Heart right ventricle (tissue), 16 donors: ENCODE data around the gene SMYD3. TPM values are rescaled to one million over a fixed set of nuclear protein-coding genes. Genes with fewer than 3 reads are reported as not detected.

Source experiments
- ATAC-seq, 8 donors: fragments of 200-7000 bp; cut with Tn5 transposase; one replicate each; pipeline ENCODE4 v1.9.1; 2020; ENCODE audit warnings: mild to moderate bottlenecking in 8 of 8, moderate library complexity in 8 of 8, moderate number of reproducible peaks in 1 of 8
- DNase-seq, 2 donors: peaks; one replicate each; pipeline ENCODE4 v3.0.0-alpha.2; 2020
- H3K27ac ChIP-seq, 10 donors: fragments of 200-600 bp; sonication (generic) in 2 of 10; one replicate each; pipeline versions ENCODE4 v1.5.0 to v1.8.0; 2020 to 2022; ENCODE audit warnings: mild to moderate bottlenecking in 3 of 10
- H3K27me3 ChIP-seq, 7 donors: fragments of 200-600 bp; one replicate each; pipeline ENCODE4 v1.8.0; 2021 to 2022; ENCODE audit warnings: mild to moderate bottlenecking in 2 of 7
- H3K36me3 ChIP-seq, 9 donors: fragments of 200-600 bp; sonication (generic) in 1 of 9; one replicate each; pipeline versions ENCODE4 v1.5.0 to v1.8.0; 2020 to 2022; ENCODE audit warnings: mild to moderate bottlenecking in 2 of 9
- H3K4me1 ChIP-seq, 9 donors: fragments of 200-600 bp; sonication (generic) in 1 of 9; one replicate each; pipeline versions ENCODE4 v1.5.0 to v1.8.0; 2020 to 2022; ENCODE audit warnings: mild to moderate bottlenecking in 4 of 9
- H3K4me3 ChIP-seq, 10 donors: fragments of 200-600 bp; sonication (generic) in 2 of 10; one replicate each; pipeline versions ENCODE4 v1.5.0 to v1.8.0; 2020 to 2022; ENCODE audit warnings: mild to moderate bottlenecking in 7 of 10, moderate library complexity in 2 of 10
- H3K9me3 ChIP-seq, 11 donors: fragments of 200-600 bp in 10 of 11; sonication (generic) in 2 of 11; one replicate each; pipeline versions ENCODE4 v1.5.0 to v1.8.0; 2013 to 2022; ENCODE audit warnings: mild to moderate bottlenecking in 2 of 11, control low read depth in 1 of 11, moderate library complexity in 1 of 11
- CTCF ChIP-seq, 9 donors: fragments of 200-600 bp; sonication (generic) in 2 of 9; IDR thresholded peaks; one replicate each; pipeline versions ENCODE4 v1.5.0 to v1.8.0; 2021 to 2022; ENCODE audit warnings: antibody characterized with exemption in 9 of 9, mild to moderate bottlenecking in 5 of 9, moderate library complexity in 1 of 9
- WGBS, 2 donors: extraction: QIAGEN DNeasy Blood & Tissue Kit; methylation state at CpG; one replicate each; pipeline ENCODE4 v1.1.7; 2013; ENCODE audit warnings: inconsistent platforms in 1 of 2; 5-methylcytosine and 5-hydroxymethylcytosine counted together
- intact Hi-C, 10 donors: fragments of 100-400 bp; cut with DNase I; formaldehyde crosslinking; loops; one replicate each; pipeline versions ENCODE4 v1.11.1 to v1.14.2; 2022
- polyA plus RNA-seq, 2 donors: library from polyadenylated mRNA; stranded (reverse); fragments of 200-250 nt; gene quantifications; one replicate each; pipeline ENCODE4 v1.2.3, GENCODE V29; 2013
- total RNA-seq, 10 donors: library from RNA; stranded (reverse); fragmentation: NEBNext Ultra II Directional in 3 of 10; extraction: Animal tissue kit (Norgen Biotek cat#: 25700) in 3 of 10; gene quantifications; one replicate each; pipeline versions ENCODE4 v1.2.1 to v1.2.4, GENCODE V29; 2021 to 2023
- donor health status: Arrhythmogenic right ventricular cardiomyopathy.
- donor health status: ischemic (EF 13 %, LVEDD 7.1; RV severe dilation, severe dysfunction).
- donor health status: healthy with polysubstance abuse.
- donor health status: DM: no; HTN: yes; CAD: no.
- donor health status: DM: no; HTN: no; CAD: no.
- donor health status: ischemic (EF 25% LVEDD 6.9; RV normal size, moderate dysfunction).
- donor health status: ischemic (EF 25% LVEDD 5.7; RV mildly dilated, moderate dysfunction).
- donor health status: healthy.
- donor health status: DM: yes; HTN: yes; CAD: no.
- donor health status: Ischemic cardiomyopathy.
- donor health status: ischemic (EF 35%, LVEDD 5.7; RV mildly dilated, moderate dysfunction).
- donor health status: nonischemic (EF 11% LVEDD 7.7; RV severe dilation, severe dysfunction).
- donor health status: DM: yes; HTN: yes; CAD: no.
- donor health status: PGD.
- donor health status: ischemic (EF 29% LVEDD 5.4; RV normal size, mild dysfunction).
- donor health status: nonischemic (EF 23%, LVEDD 6.1; RV moderate dilation, normal function).

Gene SMYD3
- total and polyA plus RNA-seq, 12 donors, result 5.9 to 13.9 (median 8.1) TPM

DNA sequence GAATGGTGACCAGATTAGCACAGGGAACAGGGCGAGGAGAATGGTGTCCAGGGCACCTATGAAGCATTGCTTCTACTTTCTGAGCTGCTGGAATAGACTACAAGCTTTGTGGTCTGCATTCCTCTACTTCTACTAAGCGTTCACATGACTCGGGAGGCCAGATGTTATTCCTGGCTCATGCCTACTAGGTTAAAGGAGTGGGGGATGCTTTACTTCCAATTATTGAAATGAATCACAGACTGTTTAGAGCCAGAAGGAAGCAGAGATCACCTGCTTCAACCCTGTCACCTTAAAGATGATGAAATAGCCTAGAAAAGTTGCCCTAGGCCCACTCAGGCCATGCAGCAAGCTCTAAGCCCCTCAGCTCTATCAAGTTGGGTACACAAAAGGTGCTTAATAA lies 718.8 kb downstream of the SMYD3 start:
- H3K36me3 ChIP-seq, result no peaks in the 10 kb centered on the region
- 58 to 61% methylated on average over 3 of the region's 3 CpGs for WGBS, 2 donors
- intact Hi-C loops, result no loop called here

GRCh38 chr1:245786948-245787347 lies 720.1 kb downstream of the SMYD3 start:
- Histone ChIP-seq H3K27me3 (no peaks in the 10 kb centered on the region), H3K9me3 (no peaks in the 10 kb centered on the region), H3K4me1 (peaks cover 0 to 26% (median 5%) of the 10 kb centered on the region in 9 donors), H3K4me3 (no peak overlapping the region), H3K27ac (no peak overlapping the region), H3K36me3 (no peaks in the 10 kb centered on the region)
- no peak for TF ChIP-seq CTCF (IDR thresholded peaks at IDR 0.05)
- intact Hi-C loops, result no loop called here
- ATAC-seq (no peak), DNase-seq (no peak)
- WGBS, 2 donors, result 87 to 92% methylated on average over 5 of the region's 5 CpGs

More for the DNA sequence above, 718.8 kb downstream of the SMYD3 start:
- Histone ChIP-seq H3K9me3 (no peaks in the 10 kb centered on the region), H3K27ac (no peak overlapping the region), H3K4me1 (peaks cover 0 to 26% (median 5%) of the 10 kb centered on the region in 9 donors), H3K27me3 (no peaks in the 10 kb centered on the region), H3K4me3 (no peak overlapping the region)
- TF ChIP-seq CTCF (IDR thresholded peaks at IDR 0.05), result no peak
- DNase-seq, result no peak
- ATAC-seq, result peak in 2 of 8 donors; percentile 28 to 29

- WGBS, 2 donors, result 94 to 96% methylated on average over 9 of the region's 9 CpGs
- Histone ChIP-seq H3K27ac (no peak overlapping the region), H3K4me3 (no peak overlapping the region), H3K4me1 (peaks cover 0 to 6% (median 0%) of the 10 kb centered on the region in 9 donors), H3K27me3 (no peaks in the 10 kb centered on the region), H3K9me3 (peaks cover 0 to 10% (median 0%) of the 10 kb centered on the region in 11 donors), H3K36me3 (no peaks in the 10 kb centered on the region)
- ATAC-seq (no peak), DNase-seq (no peak)
- TF ChIP-seq CTCF (IDR thresholded peaks at IDR 0.05), result no peak
- intact Hi-C loops, result no loop called here
Measured at GRCh38 chr1:245779797-245780755, 727.0 kb downstream of the SMYD3 start.

DNA sequence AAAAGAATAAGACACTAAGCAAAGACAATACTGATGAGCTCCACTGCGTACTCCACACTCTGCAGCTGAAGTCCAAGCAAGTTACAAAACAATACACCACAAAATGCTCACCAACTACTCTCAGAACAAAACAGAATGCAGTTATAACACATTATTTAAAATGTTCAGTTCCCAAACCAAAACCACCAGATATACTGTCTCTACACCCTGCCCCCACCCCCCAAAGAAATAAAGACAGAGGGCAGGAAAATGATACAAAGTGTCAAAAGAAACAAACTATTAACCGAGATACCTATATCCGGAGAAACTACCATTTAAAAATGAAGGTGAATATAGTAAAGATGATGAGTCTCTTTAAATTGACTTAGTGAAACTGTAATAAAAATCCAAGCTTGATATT lies 729.3 kb downstream of the SMYD3 start:
- H3K9me3 ChIP-seq, result peaks cover 0 to 10% (median 0%) of the 10 kb centered on the region in 11 donors
- ATAC-seq, result no peak
- DNase-seq, result no peak
- no peak overlapping the region for H3K4me3 ChIP-seq
- H3K36me3 ChIP-seq, result no peaks in the 10 kb centered on the region
- no peaks in the 10 kb centered on the region for H3K27me3 ChIP-seq
- no peak for TF ChIP-seq CTCF (IDR thresholded peaks at IDR 0.05)
- peaks cover 0 to 9% (median 0%) of the 10 kb centered on the region in 9 donors for H3K4me1 ChIP-seq
- WGBS, 2 donors, result 95 to 99% methylated on average over 3 of the region's 3 CpGs
- no peak overlapping the region for H3K27ac ChIP-seq
- intact Hi-C loops, result no loop called here
